Measurements from ENCODE around the gene MPPED1.

MPPED1 gene, protein sequence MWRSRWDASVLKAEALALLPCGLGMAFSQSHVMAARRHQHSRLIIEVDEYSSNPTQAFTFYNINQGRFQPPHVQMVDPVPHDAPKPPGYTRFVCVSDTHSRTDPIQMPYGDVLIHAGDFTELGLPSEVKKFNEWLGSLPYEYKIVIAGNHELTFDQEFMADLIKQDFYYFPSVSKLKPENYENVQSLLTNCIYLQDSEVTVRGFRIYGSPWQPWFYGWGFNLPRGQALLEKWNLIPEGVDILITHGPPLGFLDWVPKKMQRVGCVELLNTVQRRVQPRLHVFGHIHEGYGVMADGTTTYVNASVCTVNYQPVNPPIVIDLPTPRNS

DNA sequence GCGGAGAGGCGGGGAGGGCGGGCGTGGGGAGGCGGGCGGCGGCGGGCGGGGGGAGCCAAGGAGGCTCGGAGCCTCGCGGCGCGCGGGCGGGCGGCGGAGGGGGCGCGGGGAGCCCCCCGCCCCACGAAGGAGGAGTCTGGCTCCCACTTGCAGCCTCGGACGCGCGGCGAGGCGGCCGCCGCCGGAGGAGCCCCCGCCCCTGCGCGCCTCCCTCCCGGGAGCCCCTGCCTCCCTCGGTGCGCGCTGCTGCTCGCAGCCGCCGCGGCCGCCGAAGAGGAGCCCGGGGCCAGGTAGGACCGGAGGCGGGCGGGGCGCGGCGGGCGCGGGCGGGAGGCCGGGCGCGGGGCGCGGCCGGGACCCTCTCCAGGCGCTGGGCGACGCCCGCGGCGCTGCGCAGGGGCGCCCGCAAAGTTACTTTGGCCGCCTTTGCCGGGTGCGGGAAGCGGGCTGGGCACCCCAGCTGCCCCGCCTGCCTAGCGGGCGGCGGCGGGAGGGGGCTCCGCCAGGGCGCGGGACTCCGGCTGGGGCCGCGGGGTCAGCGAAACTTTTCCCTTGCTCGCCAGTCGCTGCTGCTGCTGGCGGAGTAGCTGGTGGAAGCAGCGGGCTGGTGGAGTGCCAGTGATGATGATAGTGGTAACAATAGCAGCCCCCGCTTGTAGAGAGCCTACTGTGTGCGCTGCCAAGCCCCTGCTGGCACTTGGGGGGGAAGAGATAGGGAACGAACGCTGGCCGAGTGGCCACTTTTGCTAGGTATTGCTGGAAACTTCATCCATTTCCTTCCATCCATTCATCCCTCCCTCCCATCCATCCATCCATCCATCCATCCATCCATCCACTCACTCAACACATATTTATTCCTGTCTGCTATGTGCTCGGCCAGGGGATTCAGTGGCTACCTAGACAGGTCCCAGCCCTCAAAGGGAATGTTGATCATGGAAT is at the start of gene MPPED1:
Gene MPPED1, plus strand, starts transcription at position 146 of the 939 bp plus-strand sequence. CDS start 12,972 bp downstream, outside the sequence.
- no peak for DNase-seq
- in situ Hi-C loops (cut with HindIII; ENCODE audit: low pct_ligation_motif_present, low pct_unique_long_range_greater_than_20kb, low sequenced_read_pairs) = no loop called here

DNA sequence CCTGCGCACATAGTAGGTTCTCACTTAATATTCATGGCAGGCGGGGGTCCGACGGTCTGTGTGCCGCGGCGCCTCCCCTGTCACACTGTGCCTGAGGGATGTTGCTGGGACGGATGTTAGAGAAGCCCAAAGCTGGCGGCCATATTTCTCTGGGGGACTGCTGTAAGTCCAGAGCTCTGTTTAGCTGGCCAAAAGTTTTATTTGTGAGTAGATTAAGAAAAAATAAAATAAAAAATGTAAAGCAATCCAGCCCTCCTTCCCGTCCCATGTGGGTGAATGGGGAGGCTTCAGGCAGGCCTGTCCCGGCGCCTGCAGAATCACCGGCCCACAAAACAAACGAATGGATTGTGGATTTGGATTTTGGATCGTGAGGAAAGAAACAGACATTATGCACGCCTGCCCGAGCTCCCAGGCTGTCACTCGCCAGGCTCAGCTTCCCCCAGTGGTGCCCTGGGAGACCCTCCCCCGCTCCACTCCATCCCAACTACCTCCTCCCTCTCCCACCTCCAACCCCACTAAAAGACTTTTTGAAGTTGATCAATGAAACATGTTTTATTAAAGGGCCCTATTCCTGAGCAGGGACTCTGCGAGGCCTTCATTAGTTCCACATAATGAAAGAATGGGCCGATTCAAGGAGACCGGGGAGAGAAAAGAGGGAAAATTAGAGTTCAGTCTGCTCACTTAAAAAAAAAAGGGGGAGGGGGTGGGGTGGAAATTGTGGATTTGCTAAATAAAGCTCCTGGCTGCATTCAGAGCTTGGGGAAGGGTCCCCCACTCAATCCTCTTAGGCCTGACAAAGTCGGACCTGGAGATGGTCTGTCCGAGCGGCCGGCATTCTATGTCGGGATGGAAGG is 48.3 kb upstream of the MPPED1 start:
- in situ Hi-C loops (cut with HindIII; ENCODE audit: low pct_ligation_motif_present, low pct_unique_long_range_greater_than_20kb, low sequenced_read_pairs) = no loop called here
- DNase-seq = no peak

DNA sequence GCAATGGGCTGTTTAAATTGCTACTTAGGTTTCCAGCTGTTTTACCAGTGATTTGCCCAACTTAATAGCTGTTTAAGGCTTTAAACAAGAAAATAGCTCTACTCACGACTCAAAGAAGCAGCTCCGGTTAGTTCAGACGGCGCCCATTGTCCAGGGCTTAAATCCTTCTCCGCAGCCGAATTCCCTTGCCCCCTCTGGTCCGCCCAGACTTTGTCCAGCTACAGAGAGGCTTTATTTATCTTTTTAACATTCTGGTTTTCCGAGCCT is 47.7 kb upstream of the MPPED1 start:
- in situ Hi-C loops (cut with HindIII; ENCODE audit: low pct_ligation_motif_present, low pct_unique_long_range_greater_than_20kb, low sequenced_read_pairs) = no loop called here

DNA sequence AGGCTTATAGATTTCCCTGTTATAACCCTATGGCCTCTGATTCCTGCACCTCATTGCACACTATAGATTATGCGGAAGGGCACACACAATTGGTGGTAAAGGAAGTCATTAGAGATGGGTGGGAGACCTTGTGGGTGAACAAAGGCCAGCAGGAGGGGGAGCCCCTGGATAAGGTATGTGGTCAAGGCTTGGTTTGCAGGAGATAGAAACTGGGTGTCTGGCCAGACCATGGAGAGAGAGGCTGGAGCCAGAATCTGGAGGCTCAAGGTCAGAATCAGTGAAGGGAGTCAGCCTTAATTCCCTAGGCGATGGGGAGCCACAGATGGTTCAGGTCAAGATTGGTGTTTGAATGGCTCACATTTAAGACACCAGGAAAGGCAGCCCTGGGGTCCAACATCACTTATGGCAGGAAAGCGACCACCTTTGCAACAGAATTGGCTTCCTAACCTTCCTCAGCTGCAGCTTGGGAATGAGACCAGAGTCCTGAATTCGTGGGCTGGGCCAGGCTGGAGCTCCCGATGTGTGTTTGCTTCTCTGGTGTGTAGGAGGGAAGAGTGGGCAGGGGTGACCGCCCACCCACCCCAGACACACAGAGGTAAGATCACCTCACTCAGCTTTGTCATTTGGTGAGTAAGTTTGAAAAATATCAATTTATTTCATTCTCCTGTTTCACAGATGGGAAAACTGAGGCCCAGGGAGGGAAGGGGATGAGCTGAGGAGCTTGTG is 45.9 kb upstream of the MPPED1 start:
- no peak for DNase-seq
- in situ Hi-C loops (cut with HindIII; ENCODE audit: low pct_ligation_motif_present, low pct_unique_long_range_greater_than_20kb, low sequenced_read_pairs) = no loop called here

More for the DNA sequence above, 47.7 kb upstream of the MPPED1 start:
- DNase-seq = no peak

DNA sequence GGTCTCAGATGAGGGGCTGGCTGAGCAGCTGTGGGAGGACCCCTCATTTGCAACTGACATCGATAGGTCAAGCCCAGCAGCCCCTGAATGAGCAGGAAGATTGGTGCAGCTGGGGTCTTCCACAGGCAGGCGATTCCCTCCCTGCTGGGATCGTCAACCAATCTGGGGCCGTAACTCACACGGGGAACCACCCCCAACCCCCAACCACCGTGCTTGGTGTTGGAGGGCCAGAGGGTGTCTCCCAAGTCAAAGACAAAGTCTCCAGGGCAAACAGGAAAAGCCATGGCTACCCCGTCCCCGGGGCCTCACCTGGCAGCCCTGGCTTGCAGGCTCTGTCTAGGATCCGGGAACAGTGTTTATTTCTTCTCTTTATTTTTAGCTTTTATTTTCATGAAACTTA is 41.8 kb upstream of the MPPED1 start:
- DNase-seq = no peak
- in situ Hi-C loops (cut with HindIII; ENCODE audit: low pct_ligation_motif_present, low pct_unique_long_range_greater_than_20kb, low sequenced_read_pairs) = no loop called here

DNA sequence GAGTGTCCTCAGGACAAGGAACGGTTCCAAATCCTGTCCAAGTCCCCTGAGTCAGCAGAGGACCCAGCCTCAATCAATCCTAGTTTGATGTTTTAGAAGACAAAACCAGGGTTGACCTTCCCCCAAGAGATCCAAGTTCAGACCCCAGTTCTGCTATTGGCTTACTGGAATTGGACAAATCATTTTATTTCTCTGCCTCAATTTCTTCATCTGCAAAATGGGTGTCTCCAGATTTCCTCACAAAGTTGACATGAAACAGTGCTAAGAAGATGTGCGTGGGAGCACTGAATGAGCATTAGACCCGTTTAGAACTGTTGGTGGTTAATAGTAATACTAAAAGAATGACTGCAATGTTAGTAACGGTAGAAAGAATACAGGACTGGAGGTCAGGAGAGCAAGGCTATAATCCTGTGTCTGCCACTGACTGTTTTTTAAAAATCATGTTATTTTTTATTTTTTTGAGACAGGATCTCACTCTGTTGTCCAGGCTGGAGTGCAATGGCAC is 35.8 kb upstream of the MPPED1 start:
- in situ Hi-C loops (cut with HindIII; ENCODE audit: low pct_ligation_motif_present, low pct_unique_long_range_greater_than_20kb, low sequenced_read_pairs) = no loop called here
- no peak for DNase-seq

DNA sequence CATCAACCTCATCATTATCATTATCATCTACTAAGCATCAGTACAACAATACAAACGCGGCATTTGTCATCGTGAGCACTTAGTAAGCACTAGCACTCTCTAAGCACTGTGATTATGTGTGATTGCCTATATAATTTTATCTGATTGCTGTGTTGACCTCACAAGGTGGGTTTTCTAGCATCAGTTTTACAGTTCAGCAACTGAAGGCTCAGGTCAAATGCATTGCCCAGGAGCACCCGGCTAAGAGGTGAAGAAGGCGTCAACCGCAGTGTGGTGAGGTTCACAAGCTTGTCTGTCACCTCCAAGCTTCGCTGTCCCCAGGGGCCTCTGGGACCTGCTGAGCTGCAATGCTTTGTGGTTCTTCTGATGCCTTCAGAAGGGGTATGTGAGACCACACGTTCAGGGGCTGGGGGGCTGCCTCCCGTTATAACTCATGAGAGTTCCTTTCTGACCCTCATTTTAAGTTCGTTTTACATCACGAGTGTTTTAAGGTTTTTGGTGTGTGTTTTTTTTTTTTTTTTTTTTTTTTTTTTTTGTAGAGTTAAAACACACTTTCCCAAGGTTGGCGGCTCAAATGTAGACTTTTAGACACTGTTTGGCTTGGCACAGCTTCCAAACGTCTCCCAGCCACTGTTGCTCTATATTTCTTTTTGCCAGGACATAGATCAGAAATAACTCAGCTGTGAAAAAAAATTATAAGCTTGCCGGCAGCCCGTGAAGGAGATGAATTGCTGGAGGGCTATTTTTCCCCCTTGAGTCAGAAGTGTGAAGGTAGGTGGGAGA is 34.9 kb upstream of the MPPED1 start:
- DNase-seq = no peak
- in situ Hi-C loops (cut with HindIII; ENCODE audit: low pct_ligation_motif_present, low pct_unique_long_range_greater_than_20kb, low sequenced_read_pairs) = no loop called here

DNA sequence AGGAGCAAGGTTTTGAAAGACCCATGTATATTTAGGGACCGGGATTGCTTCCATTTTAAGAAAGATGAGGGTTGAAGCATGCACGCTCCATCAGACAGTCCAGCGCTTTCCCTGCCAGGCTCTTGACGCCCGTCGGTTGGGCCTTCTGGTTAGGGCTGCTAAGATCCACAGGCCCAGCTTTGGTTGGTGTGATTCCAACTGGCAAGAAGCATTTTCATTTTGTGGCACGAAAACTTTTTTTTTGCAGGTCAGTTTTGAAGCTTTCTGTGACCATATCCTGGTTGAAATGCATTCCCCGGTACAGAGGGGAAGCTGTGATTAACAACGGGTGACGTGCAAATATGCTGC is 34.3 kb upstream of the MPPED1 start:
- DNase-seq = no peak
- in situ Hi-C loops (cut with HindIII; ENCODE audit: low pct_ligation_motif_present, low pct_unique_long_range_greater_than_20kb, low sequenced_read_pairs) = no loop called here

DNA sequence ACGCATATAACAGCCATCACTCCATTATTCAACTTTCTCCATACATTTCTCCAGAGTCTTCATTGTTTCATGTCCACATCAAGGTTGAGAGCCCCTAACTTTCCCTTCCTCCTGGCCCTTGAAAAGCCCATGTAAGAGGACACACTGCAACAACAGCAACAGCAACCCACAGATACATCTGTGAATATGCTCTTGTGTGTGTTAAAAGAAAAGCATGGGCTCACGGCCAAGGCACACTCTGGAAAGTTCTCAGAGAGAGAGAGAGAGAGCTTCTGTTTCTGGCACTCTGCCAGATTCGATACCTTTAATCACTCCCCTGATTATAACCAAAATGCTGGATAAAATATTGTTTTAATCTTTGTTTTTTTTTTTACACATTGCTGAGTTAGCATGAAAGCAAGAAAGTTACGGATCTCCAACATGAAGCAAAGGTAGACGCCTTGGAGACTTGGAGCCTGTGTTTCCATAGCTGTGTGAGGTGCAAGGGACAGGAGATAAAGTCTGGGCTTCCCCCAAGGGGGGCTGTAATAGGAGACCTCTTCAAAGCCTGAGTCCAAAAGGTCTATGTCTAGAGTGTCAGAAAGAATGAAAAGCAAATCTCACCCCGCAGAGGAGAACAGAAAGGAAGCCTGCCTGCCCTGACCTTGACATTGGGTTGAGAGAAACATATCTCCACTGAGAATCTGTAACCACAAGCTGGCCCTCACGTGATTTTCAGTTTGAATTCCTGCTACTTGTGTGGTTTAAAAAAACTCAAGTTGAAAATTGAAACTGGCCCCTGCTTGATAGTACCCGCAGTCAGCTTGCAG is 33.7 kb upstream of the MPPED1 start:
- no peak for DNase-seq
- in situ Hi-C loops (cut with HindIII; ENCODE audit: low pct_ligation_motif_present, low pct_unique_long_range_greater_than_20kb, low sequenced_read_pairs) = no loop called here

DNA sequence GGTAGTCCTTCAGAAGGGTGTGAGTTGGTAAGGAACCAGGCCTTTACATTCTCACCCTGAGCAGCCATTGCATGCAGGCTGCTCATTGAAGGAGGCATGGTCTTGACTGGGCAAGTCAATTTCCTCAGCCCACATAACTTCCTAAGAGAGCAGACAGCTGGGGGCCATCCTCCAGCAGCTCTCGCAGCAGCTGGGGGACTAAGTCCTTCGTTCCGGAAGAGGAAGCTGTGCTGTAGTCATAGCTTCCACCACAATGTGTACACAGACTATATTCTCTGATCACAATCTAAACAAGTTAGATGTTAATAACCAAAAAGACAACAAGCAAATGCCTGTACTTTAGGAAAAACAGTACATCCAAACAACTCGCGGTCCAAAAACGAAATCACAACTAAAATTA is 30.1 kb upstream of the MPPED1 start:
- in situ Hi-C loops (cut with HindIII; ENCODE audit: low pct_ligation_motif_present, low pct_unique_long_range_greater_than_20kb, low sequenced_read_pairs) = no loop called here
- no peak for DNase-seq

DNA sequence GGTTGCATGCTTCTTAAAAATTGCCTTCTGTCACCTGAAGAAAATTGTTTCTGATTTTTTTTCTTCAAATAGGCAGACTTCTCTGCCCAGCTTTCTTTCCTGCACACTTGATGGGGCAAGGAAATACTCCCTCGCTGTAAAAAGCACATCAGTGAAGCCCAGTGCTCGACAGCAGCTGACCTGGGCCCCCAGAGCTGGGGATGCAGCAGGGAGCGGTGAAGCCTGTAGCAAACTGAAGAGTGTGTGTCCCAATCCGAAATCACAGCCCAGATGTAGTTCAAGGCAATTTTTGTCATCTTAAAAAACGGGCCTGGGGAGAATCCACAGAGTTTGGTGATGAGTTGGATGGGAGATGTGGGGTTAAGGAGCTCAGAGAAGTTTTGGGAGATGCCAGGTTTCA is 27.0 kb upstream of the MPPED1 start:
- DNase-seq = no peak
- in situ Hi-C loops (cut with HindIII; ENCODE audit: low pct_ligation_motif_present, low pct_unique_long_range_greater_than_20kb, low sequenced_read_pairs) = no loop called here

DNA sequence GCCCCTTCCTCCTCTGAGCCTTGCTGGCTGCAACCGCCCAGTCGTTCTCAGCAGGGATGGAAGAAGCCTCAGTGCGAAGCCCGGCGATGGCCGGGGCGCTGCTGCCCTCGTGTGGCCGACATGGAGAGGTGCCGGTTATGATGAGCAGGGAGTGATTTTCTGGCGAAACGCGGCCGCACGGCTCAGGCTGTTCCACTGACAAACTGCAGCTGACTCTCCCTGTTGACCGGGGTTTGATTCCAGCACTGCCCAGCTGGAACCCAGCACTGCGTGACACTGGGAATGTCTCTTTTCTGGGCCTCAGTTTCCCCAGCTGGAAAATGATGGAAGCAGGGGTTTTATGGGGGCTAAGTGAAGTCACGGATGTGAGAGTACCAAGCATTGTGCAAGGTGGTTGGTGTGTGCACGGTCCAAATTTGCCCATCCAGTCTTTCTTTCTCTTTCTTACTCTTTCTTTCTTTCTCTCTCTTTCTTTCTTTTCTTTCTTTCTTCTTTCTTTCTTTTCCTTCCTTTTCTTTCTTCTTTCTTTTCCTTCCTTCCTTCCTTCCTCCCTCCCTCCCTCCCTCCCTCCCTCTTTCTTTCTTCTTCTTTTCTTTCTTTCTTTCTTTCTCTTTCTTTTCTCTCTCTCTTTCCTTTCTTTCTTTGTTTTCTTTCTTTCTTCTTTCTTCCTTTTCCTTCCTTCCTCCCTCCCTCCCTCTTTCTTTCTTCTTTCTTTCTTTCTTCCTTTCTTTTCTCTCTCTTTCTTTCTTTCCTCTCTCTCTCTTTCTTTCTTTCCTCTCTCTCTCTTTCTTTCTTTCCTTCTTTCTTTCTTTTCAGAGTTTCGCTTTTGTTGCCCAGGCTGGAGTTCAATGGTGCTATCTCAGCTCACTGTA is 25.8 kb upstream of the MPPED1 start:
- in situ Hi-C loops (cut with HindIII; ENCODE audit: low pct_ligation_motif_present, low pct_unique_long_range_greater_than_20kb, low sequenced_read_pairs) = no loop called here
- DNase-seq = peak; percentile 62

DNA sequence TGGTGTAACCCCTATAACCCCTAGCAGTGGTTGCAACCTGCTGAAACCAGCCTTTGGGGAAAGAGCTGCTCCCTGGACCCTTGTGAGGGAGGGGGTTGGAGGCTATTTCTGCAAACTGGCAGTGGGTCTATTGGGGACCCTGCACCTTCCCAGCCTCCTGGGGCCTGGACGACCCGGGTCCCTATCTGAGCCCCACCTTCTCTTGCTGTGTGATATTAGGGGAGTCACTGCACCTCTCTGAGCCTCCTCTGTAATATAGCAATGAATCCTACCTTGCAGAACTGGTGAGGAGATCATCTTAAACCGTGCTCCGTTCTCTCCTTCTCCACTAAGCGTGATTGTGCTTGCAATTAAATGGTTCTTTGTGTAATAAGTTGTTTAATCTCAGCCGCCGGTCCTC is 24.0 kb upstream of the MPPED1 start:
- in situ Hi-C loops (cut with HindIII; ENCODE audit: low pct_ligation_motif_present, low pct_unique_long_range_greater_than_20kb, low sequenced_read_pairs) = no loop called here
- DNase-seq = no peak

DNA sequence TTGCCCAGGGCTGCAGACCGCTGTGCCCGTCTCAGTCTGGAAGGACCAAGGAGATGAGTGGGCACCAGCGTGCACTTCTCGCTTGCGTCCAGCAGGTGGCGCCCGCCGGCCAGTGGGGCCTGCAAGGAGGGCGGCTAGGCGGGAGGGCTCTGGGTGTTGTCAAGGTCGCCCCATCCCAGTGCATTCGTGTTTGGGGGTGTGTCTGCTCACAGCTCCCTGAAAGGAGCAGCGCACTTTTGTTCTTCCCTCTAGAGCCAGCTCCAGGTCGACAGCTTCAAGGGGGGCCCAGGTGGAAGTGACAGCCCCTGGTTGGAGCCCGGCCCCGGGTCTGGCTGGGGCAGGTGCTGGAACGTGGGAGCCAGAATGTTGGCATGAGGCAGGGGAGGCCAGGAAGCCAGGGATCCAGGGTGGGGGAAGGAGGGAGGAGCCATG is 23.4 kb upstream of the MPPED1 start:
- peak; percentile 55 for DNase-seq
- in situ Hi-C loops (cut with HindIII; ENCODE audit: low pct_ligation_motif_present, low pct_unique_long_range_greater_than_20kb, low sequenced_read_pairs) = no loop called here

DNA sequence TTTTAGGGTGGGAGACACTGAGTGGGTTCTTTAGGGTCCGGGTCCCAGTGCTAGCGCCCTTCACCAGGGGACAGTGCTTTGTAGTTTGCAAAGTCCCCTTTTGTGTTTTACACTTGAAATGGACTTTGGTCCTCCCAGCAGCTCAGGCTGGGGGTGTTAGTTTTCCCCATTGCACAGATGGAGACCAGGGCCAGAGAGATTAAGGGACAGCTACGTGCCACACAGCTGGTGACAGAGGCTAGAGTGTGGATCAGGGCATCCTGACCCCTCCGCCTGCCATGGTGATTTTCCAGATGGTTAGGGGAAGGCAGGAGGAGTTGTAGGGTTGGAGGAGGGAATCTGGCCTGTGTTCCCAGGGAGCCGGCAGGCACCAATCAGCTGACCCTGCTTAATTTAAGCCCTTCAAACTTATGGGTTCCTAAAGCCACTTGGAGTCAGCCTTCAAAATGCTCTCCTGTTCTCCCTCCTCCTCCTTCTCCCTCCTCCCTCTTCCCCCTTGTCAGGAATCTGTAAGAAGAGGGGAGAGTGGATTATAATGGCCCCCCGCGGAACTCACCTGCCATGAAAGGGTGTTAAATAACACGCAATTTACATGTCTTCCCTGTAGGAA is 22.5 kb upstream of the MPPED1 start:
- in situ Hi-C loops (cut with HindIII; ENCODE audit: low pct_ligation_motif_present, low pct_unique_long_range_greater_than_20kb, low sequenced_read_pairs) = no loop called here
- DNase-seq = no peak

DNA sequence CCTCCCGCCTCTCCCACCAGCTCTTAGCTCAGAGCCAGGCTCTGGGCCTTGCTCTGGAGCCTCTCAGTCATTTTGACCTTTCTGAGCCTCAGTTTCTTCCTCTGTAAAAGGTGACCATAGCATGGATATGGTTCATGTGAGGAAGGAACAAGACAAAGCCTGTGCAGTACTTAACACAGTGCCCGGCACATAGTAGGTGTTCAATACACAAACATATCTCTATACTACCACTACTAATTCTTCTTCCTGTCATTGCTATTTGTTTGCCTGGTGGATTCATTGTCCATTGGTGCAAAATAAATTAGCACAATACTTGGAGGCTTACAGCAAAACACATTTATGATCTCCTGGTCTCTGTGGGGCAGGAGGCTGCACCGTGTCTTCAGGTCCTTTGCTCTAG is 21.6 kb upstream of the MPPED1 start:
- in situ Hi-C loops (cut with HindIII; ENCODE audit: low pct_ligation_motif_present, low pct_unique_long_range_greater_than_20kb, low sequenced_read_pairs) = no loop called here
- DNase-seq = no peak

Data from ACHN (cell line).